Large intestine (tissue), 12 donors: ENCODE data around the gene POLR2J. TPM values are rescaled to one million over a fixed set of nuclear protein-coding genes. Genes with fewer than 3 reads are reported as not detected.
A peak's percentile ranks its signal among the peaks of the same experiment; 100 is the strongest.
"Not testable (repeated sequence)": the region's sequence is repeated elsewhere in the genome, so short reads cannot be mapped to it uniquely, and the experiment has no call there.

Source experiments
- DNase-seq, 2 donors: peaks; one replicate each; pipeline versions ENCODE4 v3.0.0 to v3.0.0-alpha.2; 2013
- H3K27ac ChIP-seq: one replicate; pipeline ENCODE4 v1.5.1; 2013; ENCODE audit warnings: low read length
- H3K27me3 ChIP-seq: 2 replicates; pipeline ENCODE4 v1.6.1; 2013; ENCODE audit warnings: low read length; ENCODE audit not compliant: control insufficient read depth, insufficient read depth
- H3K36me3 ChIP-seq: 2 replicates; pipeline ENCODE4 v1.6.1; 2013; ENCODE audit warnings: low read length; ENCODE audit not compliant: control insufficient read depth, insufficient read depth
- H3K4me1 ChIP-seq: one replicate; pipeline ENCODE4 v1.6.1; 2013; ENCODE audit warnings: low read length; ENCODE audit not compliant: control insufficient read depth, insufficient read depth
- H3K4me3 ChIP-seq: one replicate; pipeline ENCODE4 v1.5.1; 2013; ENCODE audit warnings: low read length
- H3K9me3 ChIP-seq: one replicate; pipeline ENCODE4 v1.6.1; 2013; ENCODE audit warnings: mild to moderate bottlenecking, low read depth, low read length, moderate library complexity; ENCODE audit not compliant: control insufficient read depth
- WGBS: methylation state at CpG from one replicate; pipeline ENCODE4 v1.1.5; 2013; ENCODE audit warnings: low lambda C conversion rate; ENCODE audit not compliant: insufficient coverage; 5-methylcytosine and 5-hydroxymethylcytosine counted together
- long read RNA-seq, 11 donors: transcript quantifications; one replicate each; lab custom pipeline, GENCODE V29; 2026
- polyA plus RNA-seq: library from polyadenylated mRNA; unstranded; fragments of 120-200 nt; gene quantifications from one replicate; pipeline ENCODE4 v1.2.1, GENCODE V29; 2013

The POLR2J gene
- 50.7 TPM for polyA plus RNA-seq
- long read RNA-seq, donor 1, transcript POLR2J-201 (4 exons, 932 nt) = major isoform, 24 of 24 reads
- long read RNA-seq, donor 1, partial matches to known transcripts = 0 of 24 reads
- long read RNA-seq, donor 1, other reads (novel, unspliced or antisense) = 0 of 24 reads
- long read RNA-seq, donor 2, transcript POLR2J-201 (4 exons, 932 nt) = major isoform, 58 of 88 reads
- long read RNA-seq, donor 2, partial matches to known transcripts = 30 of 88 reads
- long read RNA-seq, donor 2, other reads (novel, unspliced or antisense) = 0 of 88 reads
- long read RNA-seq, donor 3, transcript POLR2J-201 (4 exons, 932 nt) = major isoform, 85 of 123 reads
- long read RNA-seq, donor 3, partial matches to known transcripts = 38 of 123 reads
- long read RNA-seq, donor 3, other reads (novel, unspliced or antisense) = 0 of 123 reads
- long read RNA-seq, donor 4, transcript POLR2J-201 (4 exons, 932 nt) = major isoform, 10 of 10 reads
- long read RNA-seq, donor 4, partial matches to known transcripts = 0 of 10 reads
- long read RNA-seq, donor 4, other reads (novel, unspliced or antisense) = 0 of 10 reads
- long read RNA-seq, donor 5, transcript POLR2J-201 (4 exons, 932 nt) = major isoform, 35 of 35 reads
- long read RNA-seq, donor 5, partial matches to known transcripts = 0 of 35 reads
- long read RNA-seq, donor 5, other reads (novel, unspliced or antisense) = 0 of 35 reads
- long read RNA-seq, donor 6, transcript POLR2J-201 (4 exons, 932 nt) = major isoform, 55 of 83 reads
- long read RNA-seq, donor 6, partial matches to known transcripts = 22 of 83 reads
- long read RNA-seq, donor 6, other reads (novel, unspliced or antisense) = 6 of 83 reads
- long read RNA-seq, donor 7, transcript POLR2J-201 (4 exons, 932 nt) = major isoform, 24 of 29 reads
- long read RNA-seq, donor 7, partial matches to known transcripts = 5 of 29 reads
- long read RNA-seq, donor 7, other reads (novel, unspliced or antisense) = 0 of 29 reads
- long read RNA-seq, donor 8, transcript POLR2J-201 (4 exons, 932 nt) = major isoform, 78 of 89 reads
- long read RNA-seq, donor 8, partial matches to known transcripts = 11 of 89 reads
- long read RNA-seq, donor 8, other reads (novel, unspliced or antisense) = 0 of 89 reads
- long read RNA-seq, donor 9, transcript POLR2J-201 (4 exons, 932 nt) = major isoform, 75 of 83 reads
- long read RNA-seq, donor 9, partial matches to known transcripts = 8 of 83 reads
- long read RNA-seq, donor 9, other reads (novel, unspliced or antisense) = 0 of 83 reads
- long read RNA-seq, donor 10, transcript POLR2J-201 (4 exons, 932 nt) = major isoform, 67 of 67 reads
- long read RNA-seq, donor 10, partial matches to known transcripts = 0 of 67 reads
- long read RNA-seq, donor 10, other reads (novel, unspliced or antisense) = 0 of 67 reads
- long read RNA-seq, donor 11, transcript POLR2J-201 (4 exons, 932 nt) = major isoform, 55 of 55 reads
- long read RNA-seq, donor 11, partial matches to known transcripts = 0 of 55 reads
- long read RNA-seq, donor 11, other reads (novel, unspliced or antisense) = 0 of 55 reads

- H3K9me3 ChIP-seq, H3K27me3 ChIP-seq, H3K27ac ChIP-seq, H3K36me3 ChIP-seq, H3K4me1 ChIP-seq: not testable (repeated sequence)
- no CpG with 5 or more reads among the region's 72 CpGs for WGBS
- peak within 1 kb of the TSS; percentile 41 for H3K4me3 ChIP-seq
- peak in 1 of 2 donors; percentile 48 for DNase-seq
Observed at GRCh38 chr7:102478314-102479208, at the start of gene POLR2J. Gene POLR2J, minus strand, starts transcription at chr7:102478922. Its CDS starts 62 bp downstream, at chr7:102478860.

GRCh38 chr7:102527822-102528793, 49.4 kb upstream of the POLR2J start:
- not testable (repeated sequence) for H3K4me3 ChIP-seq, H3K36me3 ChIP-seq, H3K9me3 ChIP-seq, H3K27me3 ChIP-seq, H3K27ac ChIP-seq, DNase-seq, H3K4me1 ChIP-seq
- WGBS = no CpG with 5 or more reads among the region's 13 CpGs

GRCh38 chr7:102527182-102527581, 48.5 kb upstream of the POLR2J start:
- H3K9me3 ChIP-seq, H3K27ac ChIP-seq, H3K27me3 ChIP-seq, DNase-seq, H3K4me1 ChIP-seq, H3K36me3 ChIP-seq, H3K4me3 ChIP-seq: not testable (repeated sequence)
- no CpG with 5 or more reads among the region's 8 CpGs for WGBS

- H3K27ac ChIP-seq, H3K4me1 ChIP-seq, H3K27me3 ChIP-seq, H3K4me3 ChIP-seq, H3K9me3 ChIP-seq, DNase-seq, H3K36me3 ChIP-seq: not testable (repeated sequence)
- no CpG with 5 or more reads among the region's 2 CpGs for WGBS
Observed at GRCh38 chr7:102524803-102525202, 46.1 kb upstream of the POLR2J start.

GRCh38 chr7:102520797-102521196, 42.1 kb upstream of the POLR2J start:
- WGBS = no CpG with 5 or more reads among the region's 5 CpGs
- H3K27ac ChIP-seq, DNase-seq, H3K9me3 ChIP-seq, H3K4me1 ChIP-seq, H3K27me3 ChIP-seq, H3K36me3 ChIP-seq, H3K4me3 ChIP-seq: not testable (repeated sequence)

- no CpG with 5 or more reads among the region's 61 CpGs for WGBS
- DNase-seq = peak in 1 of 2 donors; percentile 0
- H3K27me3 ChIP-seq, H3K36me3 ChIP-seq, H3K9me3 ChIP-seq, H3K4me3 ChIP-seq, H3K27ac ChIP-seq, H3K4me1 ChIP-seq: not testable (repeated sequence)
Observed at GRCh38 chr7:102517550-102518147, 38.9 kb upstream of the POLR2J start, which contains the start of gene RASA4B. Gene RASA4B, minus strand, starts transcription at chr7:102517777. Its CDS starts 67 bp downstream, at chr7:102517710.

GRCh38 chr7:102516951-102517350, 38.2 kb upstream of the POLR2J start:
- not testable (repeated sequence) for H3K36me3 ChIP-seq, H3K4me1 ChIP-seq, H3K27ac ChIP-seq, DNase-seq, H3K27me3 ChIP-seq, H3K9me3 ChIP-seq, H3K4me3 ChIP-seq
- whole genome bisulfite sequencing = no CpG with 5 or more reads among the region's 10 CpGs

GRCh38 chr7:102515889-102516288, 37.2 kb upstream of the POLR2J start:
- not testable (repeated sequence) for H3K27ac ChIP-seq, H3K36me3 ChIP-seq, DNase-seq, H3K27me3 ChIP-seq, H3K4me3 ChIP-seq, H3K4me1 ChIP-seq, H3K9me3 ChIP-seq
- no CpG with 5 or more reads among the region's 3 CpGs for WGBS
